ENCODE results near the gene PDRG1.
A peak's percentile ranks its signal among the peaks of the same experiment; 100 is the strongest.

The PDRG1 gene

DNA sequence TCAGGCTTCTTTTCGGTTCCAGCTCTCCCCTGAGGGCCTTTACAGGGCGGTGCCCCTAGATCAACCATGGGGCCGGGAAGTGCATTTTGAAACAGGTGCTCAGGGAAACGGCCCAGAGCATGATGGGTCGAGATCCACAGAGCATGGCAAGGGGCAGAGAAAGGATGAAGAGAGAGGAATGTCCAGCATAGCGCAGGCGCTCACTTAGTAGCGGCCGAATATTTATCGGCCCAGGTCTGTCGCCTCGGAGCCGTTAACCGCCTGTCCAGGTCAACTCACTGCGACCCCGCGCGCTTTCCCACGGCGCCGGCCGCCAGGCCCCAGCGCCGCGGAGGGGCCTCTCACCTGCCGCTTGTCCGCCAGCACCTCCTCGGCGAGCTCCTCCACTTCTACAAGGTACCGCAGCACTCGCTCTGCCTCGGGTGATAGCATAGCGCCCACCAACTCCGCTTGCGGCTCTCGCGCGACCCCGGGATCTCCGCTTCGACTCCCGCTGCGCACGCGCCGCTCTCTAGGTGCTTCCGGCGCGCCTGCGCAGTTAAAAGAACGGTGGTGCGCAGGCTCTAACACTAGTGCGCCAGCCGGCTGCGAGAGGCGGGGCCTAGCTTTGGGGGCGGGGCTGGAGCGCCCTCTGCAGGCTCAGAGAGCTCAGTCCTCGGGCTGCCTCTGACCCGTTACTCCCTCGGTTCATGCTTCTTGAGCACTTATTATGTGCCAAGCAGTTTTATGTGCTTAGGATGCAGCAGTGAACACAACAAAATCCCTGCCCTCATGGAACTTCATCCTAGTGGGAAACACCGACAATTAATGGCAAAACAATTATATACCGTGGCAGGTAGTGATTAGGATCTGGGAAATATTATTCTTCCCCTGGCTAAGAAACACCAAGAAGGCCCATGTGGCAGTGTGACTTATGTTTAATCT is at the start of gene PDRG1:
Gene PDRG1 (minus strand): TSS at position 517 of the 924 bp plus-strand sequence. CDS start 85 bp downstream, at position 432.
- DNase-seq (ENCODE audit: low read depth), result peak; percentile 97

DNA sequence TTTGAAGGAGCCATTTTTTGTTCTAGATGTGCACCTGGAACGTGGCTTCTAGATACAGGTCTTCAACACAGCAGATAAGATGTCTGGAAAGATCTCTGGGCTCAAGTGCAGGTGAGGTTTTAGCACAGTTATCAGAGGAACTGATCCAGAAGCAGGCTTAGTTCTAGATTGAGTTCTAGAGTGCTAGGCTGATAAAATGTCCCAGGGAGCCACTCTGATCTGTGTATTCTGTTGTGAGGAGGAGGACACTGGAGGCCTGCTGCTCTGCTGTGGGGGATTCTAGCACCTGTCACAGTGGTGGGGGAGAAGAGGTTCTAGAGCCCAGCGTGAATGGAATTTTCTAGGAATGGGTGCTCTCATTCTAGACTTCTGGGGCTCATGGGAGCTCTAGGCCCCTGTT is 46.4 kb upstream of the PDRG1 start:
- no peak for DNase-seq (ENCODE audit: low read depth)

DNA sequence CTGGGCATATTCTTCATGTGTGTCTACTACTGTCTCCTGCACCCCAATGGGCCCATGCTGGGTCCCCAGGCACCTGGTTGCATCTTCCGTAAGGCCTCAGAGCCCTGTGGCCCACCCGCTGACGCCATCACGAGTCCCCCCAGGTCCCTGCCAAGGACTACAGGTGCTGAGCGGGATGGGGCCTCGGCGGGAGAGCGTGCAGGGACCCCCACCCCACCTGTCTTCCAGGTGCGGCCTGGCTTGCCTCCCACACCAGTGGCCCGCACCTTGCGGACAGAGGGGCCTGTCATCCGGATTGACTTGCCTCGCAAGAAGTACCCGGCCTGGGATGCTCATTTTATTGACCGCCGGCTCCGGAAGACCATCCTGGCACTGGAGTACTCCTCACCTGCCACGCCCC is 45.1 kb upstream of the PDRG1 start:
- DNase-seq (ENCODE audit: low read depth), result no peak

DNA sequence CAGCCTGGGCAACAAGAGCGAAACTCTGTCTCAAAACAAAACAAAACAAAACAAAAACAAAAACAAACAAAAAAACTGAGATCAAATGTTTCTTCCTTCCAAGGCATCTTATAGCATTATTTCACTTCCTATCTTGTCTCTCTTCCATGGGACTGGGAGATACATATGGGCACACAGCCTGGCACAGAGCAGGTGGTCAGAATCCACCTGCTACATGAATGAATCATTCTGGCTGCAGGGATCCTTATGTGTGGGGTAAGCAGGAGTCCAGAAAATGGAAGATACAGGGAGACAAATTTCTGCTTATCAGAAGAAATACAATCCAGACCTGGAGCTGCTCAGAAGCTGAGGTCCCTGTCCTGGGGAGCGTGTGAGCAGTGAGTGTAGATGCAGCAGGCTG is 40.2 kb upstream of the PDRG1 start:
- DNase-seq (ENCODE audit: low read depth), result no peak

DNA sequence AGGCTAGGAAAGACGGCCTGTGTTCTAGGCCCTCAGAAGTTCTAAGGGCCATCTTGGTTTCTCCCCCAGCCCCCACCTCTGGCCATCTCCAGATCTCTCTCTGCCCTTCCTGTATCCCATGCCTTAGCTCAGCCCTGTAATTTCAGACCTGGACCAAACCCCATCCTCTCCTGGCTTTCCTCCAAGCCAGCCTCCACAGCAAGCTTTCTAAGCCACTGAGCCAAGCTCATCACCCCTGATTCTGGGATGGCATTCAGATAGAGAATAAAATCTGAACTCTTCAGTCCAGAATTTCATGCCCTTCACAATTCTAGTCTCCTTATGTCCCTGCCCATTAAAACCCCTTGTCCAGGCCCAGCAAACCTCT is 39.5 kb upstream of the PDRG1 start:
- DNase-seq (ENCODE audit: low read depth), result no peak

DNA sequence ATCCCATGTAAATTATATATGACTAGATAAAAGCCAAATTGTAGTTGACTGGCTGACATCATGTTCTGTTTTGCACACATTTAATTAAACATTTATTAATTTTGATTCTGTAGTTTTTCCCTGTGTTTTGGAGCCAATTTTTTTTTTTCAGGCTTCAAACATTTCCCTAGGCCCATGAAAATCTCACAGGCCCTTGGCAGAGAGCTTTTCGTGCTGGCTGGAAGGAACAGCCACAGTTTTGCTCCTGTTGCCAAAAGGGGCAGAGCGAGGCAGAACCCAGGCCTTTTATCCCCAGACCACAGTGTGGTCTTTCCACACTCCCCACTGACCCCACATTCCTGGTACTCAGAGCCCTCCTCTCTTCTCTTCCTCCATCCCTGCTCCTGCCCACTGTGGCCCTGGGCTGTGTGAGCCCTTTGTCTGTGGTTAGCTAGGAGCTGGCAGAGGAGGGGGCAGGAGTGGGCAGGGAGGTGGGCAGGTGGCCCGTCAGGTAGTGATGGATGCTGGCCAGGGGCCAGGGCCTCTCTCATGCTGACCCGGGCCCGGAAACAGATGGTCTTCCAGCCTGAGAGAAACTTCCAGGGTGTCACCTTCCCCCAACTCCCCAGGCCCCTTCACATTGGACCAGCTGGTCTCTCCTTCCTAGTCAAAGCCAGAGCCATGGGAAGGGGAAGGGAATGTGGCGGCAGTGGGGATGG is 38.9 kb upstream of the PDRG1 start:
- DNase-seq (ENCODE audit: low read depth), result no peak

DNA sequence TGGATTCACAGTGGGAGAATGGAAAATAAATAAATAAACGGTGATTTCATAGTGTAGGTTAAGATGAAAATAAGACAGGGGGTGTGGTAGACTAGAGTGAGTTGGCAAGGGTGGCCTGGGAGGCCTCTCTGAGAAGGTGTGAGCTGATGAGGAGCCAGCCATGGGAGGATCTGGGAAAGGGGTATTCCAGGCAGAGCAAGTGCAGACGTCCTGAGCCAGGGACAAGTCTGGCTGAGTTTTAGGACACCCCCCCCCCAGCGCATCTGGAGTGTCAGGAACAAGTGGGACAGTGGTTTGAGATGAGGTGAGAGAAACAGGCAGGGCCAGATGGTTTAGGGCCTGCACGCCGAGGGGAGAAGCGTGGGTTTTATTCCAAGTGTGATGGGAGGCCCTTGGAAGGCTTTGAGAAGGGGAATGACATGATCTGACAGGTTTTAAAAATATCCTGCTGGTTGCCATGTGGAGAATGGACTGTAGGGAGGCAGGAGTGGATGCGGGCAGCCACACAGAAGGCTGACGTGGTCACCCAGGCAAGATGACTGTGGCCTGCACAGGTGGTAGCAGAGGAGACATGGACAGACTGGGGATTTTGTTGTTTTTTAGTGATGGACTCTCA is 37.3 kb upstream of the PDRG1 start:
- no peak for DNase-seq (ENCODE audit: low read depth)

DNA sequence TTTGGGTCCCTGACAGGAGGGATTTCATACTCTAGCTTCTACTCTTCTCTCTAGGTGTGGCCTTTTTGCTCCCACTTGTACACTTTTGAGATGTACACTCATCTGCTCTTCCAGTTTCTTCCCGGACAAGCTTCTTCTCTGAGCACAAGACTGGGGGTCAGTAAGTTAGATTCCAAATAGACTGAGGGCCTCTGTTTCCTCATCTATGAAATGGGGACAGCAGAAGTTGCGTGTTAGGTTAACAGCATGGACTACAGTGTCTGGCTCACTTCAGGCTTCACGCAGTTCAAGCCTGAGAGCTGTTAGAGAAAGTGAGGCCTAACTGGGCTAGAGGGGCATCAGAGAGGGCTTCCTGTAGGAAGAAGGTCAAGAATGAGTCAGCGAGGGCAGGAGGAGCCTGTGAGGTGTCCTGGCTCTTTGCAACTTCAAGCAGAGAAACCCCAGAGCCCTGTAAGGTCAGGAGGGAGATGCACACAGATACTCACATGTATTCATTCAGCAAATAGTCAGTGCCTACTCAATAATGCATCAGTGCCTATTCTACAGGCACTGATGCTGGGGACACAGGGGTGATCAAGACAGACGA is 36.7 kb upstream of the PDRG1 start:
- DNase-seq (ENCODE audit: low read depth), result no peak

DNA sequence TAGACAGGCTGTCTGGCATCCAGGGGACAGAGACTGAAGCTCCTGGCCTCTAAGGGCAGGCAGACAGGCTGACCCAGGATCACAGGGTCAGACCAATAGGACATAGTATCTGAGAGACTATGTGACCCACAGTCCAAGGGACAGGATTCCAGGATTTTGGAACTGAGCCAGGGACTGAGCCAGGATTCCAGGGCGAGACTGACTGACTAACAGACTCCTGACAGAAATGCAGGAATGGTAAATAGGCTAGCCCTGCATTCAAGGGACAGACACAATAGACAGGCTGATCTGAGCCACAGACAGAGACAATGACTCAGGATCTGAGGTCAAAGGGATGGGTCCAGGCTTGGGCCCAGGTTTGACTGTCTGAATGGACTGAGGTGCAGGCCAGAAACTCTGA is 35.9 kb upstream of the PDRG1 start:
- DNase-seq (ENCODE audit: low read depth), result no peak

DNA sequence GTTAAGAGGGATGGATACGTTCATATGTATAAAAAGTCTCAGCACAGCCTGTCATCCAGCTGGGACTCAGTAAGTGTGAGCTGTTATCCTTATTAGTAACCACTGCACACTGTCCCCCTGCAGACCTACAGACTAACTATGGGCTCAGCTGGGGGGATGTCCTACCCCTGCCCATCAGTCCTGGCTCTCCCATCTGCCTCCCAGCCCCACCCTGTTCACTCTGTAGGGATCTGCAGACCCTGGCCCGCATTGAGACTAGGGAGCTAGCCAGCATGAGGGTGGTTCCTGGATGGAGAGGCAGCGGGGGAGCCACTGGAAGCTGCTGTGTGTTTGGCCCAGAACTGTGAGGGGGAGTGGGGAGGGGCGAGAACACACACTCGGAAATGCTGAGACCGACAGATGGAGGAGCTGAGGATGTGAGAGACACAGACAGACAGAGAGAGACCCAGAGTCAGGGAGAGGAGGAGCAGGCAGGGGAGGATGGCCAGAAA is 33.2 kb upstream of the PDRG1 start:
- DNase-seq (ENCODE audit: low read depth), result no peak

DNA sequence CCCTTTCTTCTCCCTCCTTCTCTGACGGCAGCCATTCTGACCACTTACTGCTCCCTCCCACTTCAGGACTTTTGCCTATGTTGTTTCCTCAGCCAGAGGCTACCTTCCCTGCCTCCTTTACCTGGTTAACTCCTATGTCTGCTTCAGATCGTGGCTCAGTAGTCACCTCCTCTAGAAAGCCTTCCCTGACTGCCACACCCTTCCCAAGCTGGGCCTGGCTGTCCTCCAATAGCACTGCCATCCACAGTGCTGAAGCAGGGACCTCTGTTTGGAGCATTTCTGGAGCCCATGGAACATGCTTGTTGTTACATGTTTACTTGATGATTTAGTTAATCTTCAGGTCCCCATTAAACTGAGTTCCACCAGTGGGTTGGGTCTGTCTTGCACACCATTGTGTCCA is 29.9 kb upstream of the PDRG1 start:
- no peak for DNase-seq (ENCODE audit: low read depth)

DNA sequence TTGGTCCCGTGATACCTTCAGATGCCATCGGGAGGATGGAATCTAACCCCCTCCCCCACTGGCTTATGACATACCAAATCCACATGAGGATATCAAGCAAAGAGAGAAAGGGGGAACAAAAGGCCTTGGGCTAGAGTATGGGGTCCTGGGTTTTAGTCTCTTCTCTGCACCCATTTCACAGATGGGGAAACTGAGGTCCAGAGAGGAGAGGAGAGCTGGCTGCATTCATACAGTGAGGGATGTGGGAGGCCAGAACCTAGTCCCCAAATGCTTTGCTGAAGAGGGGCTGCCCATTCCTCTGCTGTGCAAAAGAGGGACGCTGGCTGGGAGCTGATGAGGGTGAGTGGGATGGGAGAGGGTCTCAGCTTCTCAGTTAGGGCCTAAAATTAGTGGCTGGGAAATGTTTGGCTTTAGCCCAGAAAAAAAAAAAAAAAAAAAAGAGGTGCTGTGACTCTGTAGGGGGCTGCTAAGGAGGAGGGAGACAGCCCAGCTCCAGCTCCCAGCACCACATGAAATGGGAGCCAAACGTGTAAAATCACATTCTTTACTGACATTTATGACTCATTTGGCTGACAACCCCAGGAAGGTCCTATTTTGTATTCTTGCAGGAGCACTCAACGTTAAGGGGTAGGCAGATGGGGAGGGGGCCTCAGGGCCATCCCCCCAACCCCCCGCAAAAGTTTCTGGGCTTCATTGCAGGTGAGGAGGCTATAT is 28.0 kb upstream of the PDRG1 start:
- no peak for DNase-seq (ENCODE audit: low read depth)

DNA sequence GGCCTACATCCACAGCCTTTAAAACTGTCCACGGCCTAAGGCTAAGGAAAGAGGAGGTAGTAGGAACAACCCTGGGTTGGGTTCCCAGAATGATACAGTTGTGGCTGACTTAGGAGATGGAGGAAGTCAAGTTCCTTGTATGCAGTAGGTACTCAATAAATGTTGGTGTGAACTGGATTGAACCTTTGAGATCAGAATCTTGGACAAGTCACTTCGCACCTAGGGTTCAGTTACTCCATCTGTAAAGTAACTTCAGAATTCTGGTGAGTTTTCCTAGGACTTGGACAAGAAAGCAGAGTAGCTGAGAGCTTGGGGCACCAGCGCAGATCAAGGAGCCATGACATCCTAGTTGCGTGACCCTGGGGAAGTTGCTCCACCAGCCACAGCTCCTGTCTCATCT is 25.2 kb upstream of the PDRG1 start:
- DNase-seq (ENCODE audit: low read depth), result no peak

DNA sequence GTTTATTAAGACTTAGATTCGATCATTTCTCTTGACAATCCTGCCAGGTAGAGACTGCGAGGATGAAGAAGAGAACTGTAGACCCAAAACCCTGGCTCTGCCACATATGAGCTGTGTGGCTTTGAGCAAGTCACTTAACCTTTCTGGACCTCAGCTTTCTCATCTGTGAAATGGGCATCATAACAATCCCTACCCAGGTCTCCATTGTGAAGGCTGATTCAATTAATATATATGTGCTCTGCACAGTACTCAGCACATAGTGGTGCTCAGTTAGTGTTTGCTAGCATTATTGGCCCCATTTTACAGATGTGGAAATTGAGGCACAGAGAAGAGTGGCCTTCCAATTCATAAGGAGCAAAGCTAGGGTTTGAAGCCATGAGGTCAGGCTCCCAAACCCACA is 24.0 kb upstream of the PDRG1 start:
- DNase-seq (ENCODE audit: low read depth), result no peak

DNA sequence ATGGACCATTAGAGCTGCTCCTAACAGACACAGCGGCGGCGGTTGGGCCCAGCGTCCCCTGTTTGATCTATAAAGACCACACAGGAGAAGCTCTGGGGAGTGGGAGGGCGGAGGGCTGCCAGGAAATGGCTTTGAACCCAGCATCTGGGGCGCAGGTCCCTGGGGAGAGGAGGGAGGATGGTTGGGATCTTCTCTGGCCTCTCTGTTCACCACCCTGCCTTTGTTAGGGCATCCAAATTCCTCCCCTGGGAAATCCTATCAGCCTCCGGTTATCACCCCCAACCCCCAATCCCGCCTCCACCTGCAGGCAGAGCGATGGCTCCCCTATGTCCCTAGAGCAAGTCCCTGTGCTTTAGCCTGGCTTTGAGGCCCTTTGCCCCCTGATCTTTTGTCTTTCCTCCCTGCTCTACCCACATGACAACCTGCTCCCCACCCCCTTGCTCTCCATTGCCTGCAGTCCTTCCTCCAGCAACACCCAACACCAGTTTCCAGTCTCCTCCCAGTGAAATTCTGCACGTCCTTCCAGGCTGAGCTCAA is 23.2 kb upstream of the PDRG1 start:
- no peak for DNase-seq (ENCODE audit: low read depth)

DNA sequence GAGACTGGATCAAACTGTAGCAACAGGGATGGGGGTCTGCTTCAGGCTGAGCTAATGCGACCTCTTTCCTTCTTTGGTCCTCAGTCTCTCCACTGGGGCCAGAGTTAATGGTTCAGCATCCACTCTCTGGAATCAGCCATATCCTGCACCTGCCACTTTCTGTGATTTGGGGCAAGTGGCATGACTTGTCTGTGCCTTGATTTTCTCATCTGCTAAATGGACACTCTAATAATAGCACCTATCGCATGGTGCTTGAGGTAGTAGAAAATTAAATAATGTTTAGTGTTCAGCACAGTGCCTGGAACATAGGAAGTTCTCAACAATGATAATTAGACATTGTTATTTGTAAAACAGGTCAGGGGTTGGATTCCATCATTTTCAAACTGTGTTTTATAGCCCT is 22.4 kb upstream of the PDRG1 start:
- DNase-seq (ENCODE audit: low read depth), result no peak

DNA sequence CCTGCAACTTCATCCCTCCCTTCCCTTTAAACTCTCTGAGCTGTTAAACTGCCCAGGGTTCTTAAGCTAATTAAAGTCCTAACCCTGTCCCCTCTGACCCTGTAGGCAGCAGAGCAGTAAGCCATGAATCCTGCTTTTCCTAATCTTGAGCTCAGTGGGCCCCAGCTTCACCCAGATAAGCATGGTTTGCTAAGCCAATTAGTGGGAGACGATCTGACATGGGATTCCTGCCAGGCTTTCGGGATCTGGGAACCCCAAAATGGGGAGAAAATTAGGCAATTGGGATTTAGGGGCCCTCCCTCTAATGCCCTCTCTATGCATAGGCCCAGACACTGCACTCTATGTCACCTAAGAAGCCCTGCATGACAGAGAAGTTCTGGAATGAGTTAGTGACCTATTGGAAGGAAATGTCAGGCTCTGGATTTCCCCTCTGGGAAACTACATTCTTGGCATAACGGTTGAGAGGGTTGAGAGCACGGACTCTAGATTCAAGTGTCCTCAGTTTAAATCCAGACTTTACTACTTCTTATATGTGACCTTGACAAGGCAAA is 20.7 kb upstream of the PDRG1 start:
- no peak for DNase-seq (ENCODE audit: low read depth)

DNA sequence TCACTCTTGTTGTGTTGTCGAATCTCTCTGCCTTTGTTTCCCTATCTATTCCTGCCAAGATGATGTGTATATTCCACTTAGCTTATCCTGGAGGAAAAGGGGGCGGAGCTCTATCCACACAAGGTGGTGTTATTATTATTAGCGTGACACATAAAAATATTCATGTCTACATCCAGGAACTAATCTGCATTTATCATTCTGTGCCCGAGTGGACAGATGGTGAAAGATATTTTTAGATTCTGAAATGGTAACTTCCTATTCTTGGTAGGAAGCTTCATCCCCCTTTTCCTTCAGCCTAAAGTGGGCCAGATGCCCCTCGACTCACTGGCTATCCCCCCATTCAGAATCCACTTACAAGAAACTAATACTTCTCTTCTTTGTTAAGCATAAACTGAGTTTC is 18.1 kb upstream of the PDRG1 start:
- DNase-seq (ENCODE audit: low read depth), result no peak

DNA sequence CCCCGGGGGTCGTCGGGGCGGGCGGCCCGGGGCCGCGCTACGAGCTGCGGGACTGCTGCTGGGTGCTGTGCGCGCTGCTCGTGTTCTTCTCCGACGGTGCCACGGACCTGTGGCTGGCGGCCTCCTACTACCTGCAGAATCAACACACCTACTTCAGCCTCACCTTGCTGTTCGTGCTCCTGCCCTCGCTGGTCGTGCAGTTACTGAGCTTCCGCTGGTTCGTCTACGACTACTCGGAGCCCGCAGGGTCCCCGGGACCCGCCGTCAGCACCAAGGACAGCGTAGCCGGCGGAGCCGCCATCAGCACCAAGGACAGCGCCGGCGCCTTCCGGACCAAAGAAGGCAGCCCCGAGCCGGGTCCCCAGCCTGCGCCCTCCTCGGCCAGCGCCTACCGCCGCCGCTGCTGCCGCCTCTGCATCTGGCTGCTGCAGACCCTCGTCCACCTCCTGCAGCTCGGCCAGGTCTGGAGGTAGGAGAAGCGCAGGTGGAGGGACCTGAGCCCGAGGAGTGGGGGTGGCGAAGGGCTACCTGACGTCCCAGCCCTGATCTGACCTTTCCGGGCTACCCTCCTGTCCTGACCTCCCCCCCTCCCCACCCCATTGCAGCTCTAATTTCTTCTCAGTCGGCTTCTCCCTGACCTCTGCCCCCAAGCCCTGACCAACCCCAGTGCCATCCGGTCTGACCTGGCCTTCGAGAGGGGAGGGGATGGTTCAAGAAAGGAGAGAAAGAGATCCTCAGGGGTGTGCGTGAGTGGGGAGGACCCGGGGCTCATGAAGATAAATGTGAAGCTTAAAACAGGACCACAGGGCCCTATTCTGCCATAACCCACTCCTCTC is 16.7 kb upstream of the PDRG1 start:
- DNase-seq (ENCODE audit: low read depth), result peak; percentile 69

DNA sequence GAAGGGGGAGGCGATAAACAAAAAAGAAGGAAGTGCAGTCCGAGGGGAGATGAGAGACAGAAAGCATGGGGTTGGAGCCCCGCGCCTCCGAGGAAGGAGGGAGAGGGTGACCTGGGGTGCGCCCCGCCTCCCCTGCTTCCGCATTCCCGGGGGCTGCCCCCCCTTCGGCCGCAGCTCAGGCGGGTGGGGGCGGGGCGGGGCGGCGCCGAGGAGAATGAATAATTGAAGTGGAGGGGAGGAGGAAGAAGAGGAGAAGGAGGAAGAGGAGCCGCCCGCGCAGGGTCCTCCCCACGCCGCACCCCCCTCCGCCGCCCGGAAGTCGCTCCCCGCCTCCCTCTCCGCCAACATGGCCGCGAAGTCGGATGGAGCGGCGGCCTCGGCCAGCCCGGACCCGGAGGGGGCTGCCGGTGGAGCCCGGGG is 16.0 kb upstream of the PDRG1 start, which contains the start of gene XKR7:
Gene XKR7 (plus strand): TSS at position 322 of the 420 bp plus-strand sequence. CDS start 25 bp downstream, at position 347.
- DNase-seq (ENCODE audit: low read depth), result no peak

Measured in stimulated activated CD8-positive, alpha-beta memory T cell treated with anti-CD3 and anti-CD28 coated beads, Interleukin-15, amount 100 ng/mL, for 1 hour (primary cell).